ENCODE data around the gene NCCRP1.

Gene NCCRP1

DNA sequence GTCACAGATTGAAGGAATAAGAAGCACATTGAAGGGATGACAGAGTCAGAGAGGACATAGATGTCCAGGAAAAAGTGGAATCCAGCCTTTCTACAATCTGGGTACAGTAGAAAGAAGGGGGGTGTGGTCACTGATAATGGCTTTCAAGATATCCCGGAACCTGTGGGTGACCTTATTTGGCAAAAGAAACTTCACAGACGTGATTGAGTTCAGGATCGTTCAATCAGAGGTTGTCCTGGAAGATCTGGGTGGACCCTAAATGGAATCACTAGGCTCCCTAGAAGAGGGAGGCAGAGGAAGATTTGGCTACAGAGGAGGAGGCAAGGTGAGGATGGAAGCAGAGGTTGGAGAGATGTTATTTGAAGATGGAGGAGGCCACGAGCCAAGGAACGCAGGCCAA, 20.3 kb downstream of the NCCRP1 start:
- TF ChIP-seq YY1 (IDR thresholded peaks at IDR 0.05; ENCODE audit: low read depth) (no peak), TAF1 (IDR thresholded peaks at IDR 0.05; ENCODE audit: low read depth) (no peak), CEBPB (IDR thresholded peaks at IDR 0.05) (no peak), TEAD4 (IDR thresholded peaks at IDR 0.05) (no peak), CREB1 (IDR thresholded peaks at IDR 0.05; ENCODE audit: low read depth) (no peak), ZBTB7A (IDR thresholded peaks at IDR 0.05; ENCODE audit: low read depth) (no peak), RAD21 (IDR thresholded peaks at IDR 0.05; ENCODE audit: low read depth) (no peak), NFIC (IDR thresholded peaks at IDR 0.05) (no peak), FOXM1 (IDR thresholded peaks at IDR 0.05; ENCODE audit: borderline replicate concordance, low read depth) (no peak)
- TF ChIP-seq, protein P1, sequence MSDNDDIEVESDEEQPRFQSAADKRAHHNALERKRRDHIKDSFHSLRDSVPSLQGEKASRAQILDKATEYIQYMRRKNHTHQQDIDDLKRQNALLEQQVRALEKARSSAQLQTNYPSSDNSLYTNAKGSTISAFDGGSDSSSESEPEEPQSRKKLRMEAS (IDR thresholded peaks at IDR 0.05): no peak

GRCh38 chr19:39218230-39219007, 21.7 kb downstream of the NCCRP1 start:
- TF ChIP-seq TEAD4 (IDR thresholded peaks at IDR 0.05): no peak
- TF ChIP-seq TAF1 (IDR thresholded peaks at IDR 0.05; ENCODE audit: low read depth): no peak
- no peak for TF ChIP-seq ZBTB7A (IDR thresholded peaks at IDR 0.05; ENCODE audit: low read depth)
- TF ChIP-seq RAD21 (IDR thresholded peaks at IDR 0.05; ENCODE audit: low read depth): no peak
- TF ChIP-seq CREB1 (IDR thresholded peaks at IDR 0.05; ENCODE audit: low read depth): no peak
- no peak for TF ChIP-seq CEBPB (IDR thresholded peaks at IDR 0.05)
- no peak for TF ChIP-seq EP300 (IDR thresholded peaks at IDR 0.05; ENCODE audit: borderline replicate concordance)
- no peak for TF ChIP-seq EGR1 (IDR thresholded peaks at IDR 0.05)
- no peak for TF ChIP-seq TCF12 (IDR thresholded peaks at IDR 0.05; ENCODE audit: low read depth)
- TF ChIP-seq, protein P2, sequence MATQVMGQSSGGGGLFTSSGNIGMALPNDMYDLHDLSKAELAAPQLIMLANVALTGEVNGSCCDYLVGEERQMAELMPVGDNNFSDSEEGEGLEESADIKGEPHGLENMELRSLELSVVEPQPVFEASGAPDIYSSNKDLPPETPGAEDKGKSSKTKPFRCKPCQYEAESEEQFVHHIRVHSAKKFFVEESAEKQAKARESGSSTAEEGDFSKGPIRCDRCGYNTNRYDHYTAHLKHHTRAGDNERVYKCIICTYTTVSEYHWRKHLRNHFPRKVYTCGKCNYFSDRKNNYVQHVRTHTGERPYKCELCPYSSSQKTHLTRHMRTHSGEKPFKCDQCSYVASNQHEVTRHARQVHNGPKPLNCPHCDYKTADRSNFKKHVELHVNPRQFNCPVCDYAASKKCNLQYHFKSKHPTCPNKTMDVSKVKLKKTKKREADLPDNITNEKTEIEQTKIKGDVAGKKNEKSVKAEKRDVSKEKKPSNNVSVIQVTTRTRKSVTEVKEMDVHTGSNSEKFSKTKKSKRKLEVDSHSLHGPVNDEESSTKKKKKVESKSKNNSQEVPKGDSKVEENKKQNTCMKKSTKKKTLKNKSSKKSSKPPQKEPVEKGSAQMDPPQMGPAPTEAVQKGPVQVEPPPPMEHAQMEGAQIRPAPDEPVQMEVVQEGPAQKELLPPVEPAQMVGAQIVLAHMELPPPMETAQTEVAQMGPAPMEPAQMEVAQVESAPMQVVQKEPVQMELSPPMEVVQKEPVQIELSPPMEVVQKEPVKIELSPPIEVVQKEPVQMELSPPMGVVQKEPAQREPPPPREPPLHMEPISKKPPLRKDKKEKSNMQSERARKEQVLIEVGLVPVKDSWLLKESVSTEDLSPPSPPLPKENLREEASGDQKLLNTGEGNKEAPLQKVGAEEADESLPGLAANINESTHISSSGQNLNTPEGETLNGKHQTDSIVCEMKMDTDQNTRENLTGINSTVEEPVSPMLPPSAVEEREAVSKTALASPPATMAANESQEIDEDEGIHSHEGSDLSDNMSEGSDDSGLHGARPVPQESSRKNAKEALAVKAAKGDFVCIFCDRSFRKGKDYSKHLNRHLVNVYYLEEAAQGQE (IDR thresholded peaks at IDR 0.05; ENCODE audit: low read depth): no peak
- TF ChIP-seq USF1 (IDR thresholded peaks at IDR 0.05): no peak
- no peak for TF ChIP-seq YY1 (IDR thresholded peaks at IDR 0.05; ENCODE audit: low read depth)
- TF ChIP-seq, protein P1 (IDR thresholded peaks at IDR 0.05): no peak
- TF ChIP-seq NFIC (IDR thresholded peaks at IDR 0.05): no peak
- TF ChIP-seq FOXM1 (IDR thresholded peaks at IDR 0.05; ENCODE audit: borderline replicate concordance, low read depth): no peak

DNA sequence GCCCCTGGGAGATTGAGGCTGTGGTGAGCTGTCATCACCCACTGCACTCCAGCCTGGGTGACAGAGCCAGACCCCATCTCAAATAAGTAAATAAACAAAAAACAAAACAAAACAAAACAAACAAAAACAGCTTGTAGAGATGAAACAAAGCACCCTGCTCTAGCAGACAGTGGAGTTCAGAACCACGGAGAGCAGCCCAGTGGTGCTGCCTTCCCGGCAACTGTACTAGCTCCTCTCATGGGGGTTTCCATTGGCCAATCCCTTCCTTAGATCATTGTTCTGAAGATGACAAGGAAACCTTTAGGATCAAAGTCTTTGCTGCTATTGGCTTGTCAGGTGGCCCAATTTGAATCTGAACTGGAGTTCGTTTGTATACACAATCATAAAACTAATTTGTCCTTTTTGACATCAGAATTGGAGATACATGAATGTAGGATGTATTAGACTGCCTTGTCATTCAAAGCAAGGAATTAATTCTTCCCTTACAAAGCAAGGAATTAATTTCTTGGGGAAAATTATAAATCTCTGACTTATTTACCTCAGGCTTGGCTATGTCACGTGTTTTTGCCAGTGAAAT, 27.0 kb downstream of the NCCRP1 start:
- TF ChIP-seq, protein P2 (IDR thresholded peaks at IDR 0.05; ENCODE audit: low read depth): peak; percentile 93
- no peak for TF ChIP-seq RAD21 (IDR thresholded peaks at IDR 0.05; ENCODE audit: low read depth)

GRCh38 chr19:39224910-39225309, 28.1 kb downstream of the NCCRP1 start:
- TF ChIP-seq CREB1 (IDR thresholded peaks at IDR 0.05; ENCODE audit: low read depth) (no peak), NFIC (IDR thresholded peaks at IDR 0.05) (no peak), TCF12 (IDR thresholded peaks at IDR 0.05; ENCODE audit: low read depth) (no peak), ZBTB7A (IDR thresholded peaks at IDR 0.05; ENCODE audit: low read depth) (no peak), USF1 (IDR thresholded peaks at IDR 0.05) (no peak), CEBPB (IDR thresholded peaks at IDR 0.05) (no peak), TEAD4 (IDR thresholded peaks at IDR 0.05) (no peak), YY1 (IDR thresholded peaks at IDR 0.05; ENCODE audit: low read depth) (no peak), FOXM1 (IDR thresholded peaks at IDR 0.05; ENCODE audit: borderline replicate concordance, low read depth) (no peak), EP300 (IDR thresholded peaks at IDR 0.05; ENCODE audit: borderline replicate concordance) (no peak), TAF1 (IDR thresholded peaks at IDR 0.05; ENCODE audit: low read depth) (no peak), RAD21 (IDR thresholded peaks at IDR 0.05; ENCODE audit: low read depth) (no peak), EGR1 (IDR thresholded peaks at IDR 0.05) (no peak)
- TF ChIP-seq, protein P1 (IDR thresholded peaks at IDR 0.05): no peak
- TF ChIP-seq, protein P2 (IDR thresholded peaks at IDR 0.05; ENCODE audit: low read depth): no peak
